Fibroblast of the aortic adventitia (primary cell): ENCODE data around the gene SCN4A. TPM values are rescaled to one million over a fixed set of nuclear protein-coding genes. Genes with fewer than 3 reads are reported as not detected.
"Not testable (repeated sequence)": the region's sequence is repeated elsewhere in the genome, so short reads cannot be mapped to it uniquely, and the experiment has no call there.

Source experiments
- DNase-seq: peaks from one replicate; pipeline ENCODE4 v3.0.0-alpha.2; 2010; ENCODE audit warnings: low read depth
- H3K4me3 ChIP-seq: 2 replicates; pipeline ENCODE4 v1.5.1; 2011; ENCODE audit warnings: low read depth, mild to moderate bottlenecking, control low read depth, low read length, moderate library complexity
- CTCF ChIP-seq: IDR thresholded peaks from 2 replicates; pipeline ENCODE4 v1.5.1; 2011; ENCODE audit warnings: mild to moderate bottlenecking, low read length, control low read depth, inconsistent platforms; ENCODE audit not compliant: insufficient read depth
- small RNA-seq: library from RNA; depleted of rRNA; stranded (forward); fragments of <200 nt; gene quantifications from one replicate; pipeline ENCODE3, GENCODE V24; 2012
- total RNA-seq: library from RNA; depleted of rRNA; stranded (reverse); fragments of >200 nt; gene quantifications from 2 replicates; pipeline ENCODE4 v1.2.3, GENCODE V29; 2012; ENCODE audit warnings: low replicate concordance

SCN4A gene
- total RNA-seq, 1 donor: 0.18 TPM

- H3K4me3 ChIP-seq, DNase-seq: not testable (repeated sequence)
These were observed 80.2 kb downstream of the SCN4A start for GRCh38 chr17:63892316-63893037.

GRCh38 chr17:63889026-63889848 is 83.5 kb downstream of the SCN4A start:
- peak; percentile 43 for DNase-seq
- not testable (repeated sequence) for H3K4me3 ChIP-seq
- TF ChIP-seq CTCF: peak; percentile 55

Small RNAs within 50 kb of the gene (small RNA-seq; reads per million reads assigned to genes)
- gene AC127029.1 (not detected), gene GH1 (not detected)

Other genes starting within 250 kb of the SCN4A start
- 36.4 and 39.5 TPM in 2 replicates for gene STRADA, start 231.1 kb downstream of the SCN4A start, total RNA-seq
- gene CCDC47, start 199.3 kb downstream of the SCN4A start, total RNA-seq: 70.2 and 264 TPM in 2 replicates
- gene DDX42, start 198.7 kb downstream of the SCN4A start, total RNA-seq: 76.3 and 157 TPM in 2 replicates
- gene PSMC5, start 145.5 kb downstream of the SCN4A start, total RNA-seq: 60.9 and 68.2 TPM in 2 replicates
- 39.8 and 80.7 TPM in 2 replicates for gene FTSJ3, start 145.3 kb downstream of the SCN4A start, total RNA-seq
- 33.9 and 50.1 TPM in 2 replicates for gene SMARCD2, start 130.2 kb downstream of the SCN4A start, total RNA-seq
- gene CSH2, start 99.2 kb downstream of the SCN4A start, total RNA-seq: not detected in 2 replicates
- gene GH2, start 91.0 kb downstream of the SCN4A start, total RNA-seq: not detected in 2 replicates
- not detected in 2 replicates for gene CSH1, start 76.3 kb downstream of the SCN4A start, total RNA-seq
- gene CSHL1, start 61.7 kb downstream of the SCN4A start, total RNA-seq: not detected in 2 replicates
- not detected in 2 replicates for gene GH1, start 54.1 kb downstream of the SCN4A start, total RNA-seq
- not detected in 2 replicates for gene CD79B, start 40.6 kb downstream of the SCN4A start, total RNA-seq
- 0.99 and 1.4 TPM in 2 replicates for gene PRR29, start 25.4 kb upstream of the SCN4A start, total RNA-seq
- gene ICAM2, start 47.7 kb upstream of the SCN4A start, total RNA-seq: 2.6 and 3.0 TPM in 2 replicates
- 11.6 and 13.3 TPM in 2 replicates for gene ERN1, start 157.2 kb upstream of the SCN4A start, total RNA-seq